Measurements from ENCODE around the gene CHN1. TPM values are rescaled to one million over a fixed set of nuclear protein-coding genes. Genes with fewer than 3 reads are reported as not detected.

CHN1 gene
- total and polyA plus RNA-seq, 2 of the 8 experiments (the other 6 are each of a cell fraction or from before 2014, with no cell fraction given): 54.0 to 65.7 TPM

- Histone ChIP-seq H2AK5ac (ENCODE audit: low read depth, low read length) (no peak overlapping the region), H4K5ac (ENCODE audit: insufficient read length, low read depth, low read length) (no peak overlapping the region), H3K4me2 (ENCODE audit: insufficient read depth in 1 of 2, low read depth in 2 of 2, low read length in 2 of 2) (no peak overlapping the region), H3K9ac (replicated peaks in 1 of 4; ENCODE audit: extremely low read depth in 1 of 4, low read depth in 3 of 4, low read length in 3 of 4) (no peak overlapping the region), H3K9me3 (ENCODE audit: insufficient read depth in 2 of 2, low read depth in 1 of 2, low read length in 1 of 2) (no peaks in the 10 kb centered on the region), H3K18ac (ENCODE audit: extremely low read depth, low read length) (no peak overlapping the region), H2BK120ac (replicated peaks; ENCODE audit: low read depth, low read length) (no peak overlapping the region), H3K14ac (ENCODE audit: insufficient read length) (no peak overlapping the region), H3K23me2 (ENCODE audit: low read depth, low read length) (no peaks in the 10 kb centered on the region), H3K27me3 (replicated peaks in 1 of 4; ENCODE audit: control insufficient read depth in 3 of 4, extremely low read depth in 1 of 4, insufficient read depth in 3 of 4, low read length in 3 of 4) (no peaks in the 10 kb centered on the region), H3K79me2 (ENCODE audit: control insufficient read depth in 1 of 2, insufficient read depth in 2 of 2, low read length in 2 of 2) (peaks cover 7 to 97% of the 10 kb centered on the region in 2 experiments; a peak in 3 of 4 replicates), H3K56ac (replicated peaks; ENCODE audit: insufficient read length, low read depth, low read length) (no peak overlapping the region), H3K27ac (ENCODE audit: low read depth, low read length) (no peak overlapping the region), H4K91ac (replicated peaks; ENCODE audit: insufficient read length, low read length) (no peak overlapping the region), H2BK20ac (ENCODE audit: low read length) (no peak overlapping the region), H2AFZ (ENCODE audit: low read length) (no peak overlapping the region), H3K4ac (replicated peaks; ENCODE audit: insufficient read length, low read depth, low read length) (no peak overlapping the region), H3K36me3 (ENCODE audit: control insufficient read depth in 2 of 4, insufficient read depth in 4 of 4, low read length in 3 of 4) (peaks cover 0 to 6% (median 0%) of the 10 kb centered on the region in 4 experiments; a peak in 1 of 8 replicates), H3K4me3 (ENCODE audit: extremely low read depth in 1 of 4, insufficient read depth in 2 of 4, low read depth in 3 of 4, low read length in 4 of 4) (no peak overlapping the region), H2BK15ac (ENCODE audit: low read length) (no peak overlapping the region), H4K20me1 (replicated peaks in 1 of 2; ENCODE audit: control insufficient read depth in 1 of 2, insufficient read depth in 2 of 2, low read length in 2 of 2) (no peaks in the 10 kb centered on the region), H2BK5ac (ENCODE audit: low read depth, low read length) (no peak overlapping the region), H2BK12ac (ENCODE audit: low read depth, low read length) (no peak overlapping the region), H3K23ac (ENCODE audit: insufficient read length) (no peak overlapping the region), H3K4me1 (replicated peaks in 1 of 4; ENCODE audit: control insufficient read depth in 3 of 4, insufficient read depth in 4 of 4, low read length in 3 of 4) (peaks cover 0 to 8% (median 3%) of the 10 kb centered on the region in 4 experiments; a peak in 2 of 7 replicates), H4K8ac (ENCODE audit: extremely low read depth, insufficient read depth, low read length) (no peak overlapping the region), H3K79me1 (ENCODE audit: low read depth, low read length) (peaks cover 3% of the 10 kb centered on the region; the same call in 1 of the 2 replicates)
- no peak for FAIRE-seq
- no peak for DNase-seq (ENCODE audit: low read depth in 1 of 2, low spot score in 2 of 2)
- POLR2A ChIA-PET (ENCODE audit: partially characterized antibody): no interaction called here
- CTCF ChIA-PET (ENCODE audit: partially characterized antibody): interaction anchor here (0.8 to 3.2 kb wide), 8 partner anchors 11 to 207 kb away, joined by 3 to 12 read pairs (median 4); no protein-coding TSS in a partner anchor
- WGBS, 2 experiments (ENCODE audit: extremely low coverage in 1 of 2, insufficient coverage in 1 of 2, insufficient read length in 1 of 2, insufficient replicate concordance in 2 of 2, low coverage in 1 of 2, low lambda C conversion rate in 2 of 2, missing lambda C conversion rate in 1 of 2): 90% methylated on average over 7 of the region's 7 CpGs; no CpG with 5 or more reads in 1 of the 2 experiments
- no peak for TF ChIP-seq RFX5 (IDR thresholded peaks at IDR 0.05; ENCODE audit: borderline replicate concordance, low read depth, low read length)
- TF ChIP-seq MAX (IDR thresholded peaks at IDR 0.05): no peak
- no peak for TF ChIP-seq SP4 (IDR thresholded peaks at IDR 0.05; ENCODE audit: low read length)
- no peak for TF ChIP-seq TCF12 (IDR thresholded peaks at IDR 0.05; ENCODE audit: low read depth, low read length)
- no peak for TF ChIP-seq TEAD4 (IDR thresholded peaks at IDR 0.05; ENCODE audit: low read depth, low read length)
- TF ChIP-seq RAD21 (IDR thresholded peaks at IDR 0.05 in 1 of 2, conservative IDR thresholded peaks at IDR 0.05 in 1 of 2; ENCODE audit: low read depth in 2 of 2, low read length in 2 of 2): no peak
- TF ChIP-seq E2F6 (IDR thresholded peaks at IDR 0.05): no peak
- TF ChIP-seq FOSL1 (IDR thresholded peaks at IDR 0.05; ENCODE audit: insufficient read depth, low read depth, low read length): no peak
- TF ChIP-seq RBBP5 (IDR thresholded peaks at IDR 0.05; ENCODE audit: borderline replicate concordance, low read depth, low read length): no peak
- no peak for TF ChIP-seq CEBPB (IDR thresholded peaks at IDR 0.05; ENCODE audit: low read depth, low read length)
- no peak for TF ChIP-seq TAF7 (optimal IDR thresholded peaks at IDR 0.05; ENCODE audit: borderline replicate concordance, low read depth, low read length)
These were observed 33.1 kb downstream of the CHN1 start for GRCh38 chr2:174971868-174972781.

All from H1 (cell line).